Uterus (tissue), 4 donors: ENCODE measurements around the gene GJB5. TPM values are rescaled to one million over a fixed set of nuclear protein-coding genes. Genes with fewer than 3 reads are reported as not detected.

Source experiments
- DNase-seq, 2 donors: peaks; one replicate each; pipeline ENCODE4 v3.0.0-alpha.2; 2019 to 2020
- H3K27ac ChIP-seq, 2 donors: fragments of 200-600 bp; sonication (generic); 1 replicate in 1 of 2; 2 replicates in 1 of 2; pipeline ENCODE4 v1.5.1; 2016 to 2018
- H3K27me3 ChIP-seq, 2 donors: fragments of 200-600 bp; sonication (generic); one replicate each; pipeline ENCODE4 v1.5.1; 2018 to 2019; ENCODE audit warnings: control low read depth in 1 of 2
- H3K36me3 ChIP-seq, 2 donors: fragments of 200-600 bp; sonication (generic); one replicate each; pipeline ENCODE4 v1.5.1; 2019; ENCODE audit warnings: control low read depth in 1 of 2
- H3K4me1 ChIP-seq, 2 donors: fragments of 200-600 bp; sonication (generic); one replicate each; pipeline ENCODE4 v1.5.1; 2018 to 2019; ENCODE audit warnings: control low read depth in 1 of 2
- H3K4me3 ChIP-seq, 2 donors: fragments of 200-600 bp; sonication (generic); 1 replicate in 1 of 2; 2 replicates in 1 of 2; pipeline ENCODE4 v1.5.1; 2018 to 2019; ENCODE audit warnings: mild to moderate bottlenecking in 1 of 2
- H3K9me3 ChIP-seq, 2 donors: fragments of 200-600 bp; sonication (generic); one replicate each; pipeline ENCODE4 v1.5.1; 2019; ENCODE audit warnings: control low read depth in 1 of 2
- CTCF ChIP-seq, 4 experiments: fragments of 200-600 bp in 2 of 4; fragments of 450-650 bp in 2 of 4; sonication (generic) in 2 of 4; IDR thresholded peaks; one replicate each; pipeline ENCODE4 v1.5.1; 2016 to 2019; ENCODE audit warnings: antibody characterized with exemption in 4 of 4, mild to moderate bottlenecking in 2 of 4, moderate library complexity in 1 of 4
- POLR2A ChIP-seq, 2 donors: fragments of 450-650 bp; IDR thresholded peaks; one replicate each; pipeline ENCODE4 v1.6.1; 2016; ENCODE audit warnings: antibody characterized with exemption in 2 of 2, mild to moderate bottlenecking in 1 of 2, moderate library complexity in 1 of 2
- intact Hi-C: fragments of 100-400 bp; cut with DNase I; formaldehyde crosslinking; loops from one replicate; pipeline ENCODE4 v1.15.1; 2023; ENCODE audit warnings: low total_unique reads
- total RNA-seq, 4 donors: library from RNA; depleted of rRNA in 3 of 4; stranded (reverse); fragments of >200 nt in 3 of 4; gene quantifications; one replicate each; pipeline versions ENCODE4 v1.1.0 to v1.2.4, GENCODE V29; 2014 to 2023
- donor health status: DM: yes; HTN: yes; CAD: no.

GJB5 gene
- total RNA-seq, 4 donors from 2014 or later, result 0.41 TPM; not detected in 3

- Histone ChIP-seq H3K36me3 (no peaks in the 10 kb centered on the region), H3K27me3 (no peaks in the 10 kb centered on the region), H3K4me1 (no peaks in the 10 kb centered on the region), H3K27ac (no peak overlapping the region), H3K9me3 (no peaks in the 10 kb centered on the region), H3K4me3 (no peak overlapping the region)
- TF ChIP-seq POLR2A (IDR thresholded peaks at IDR 0.05) (no peak), CTCF (IDR thresholded peaks at IDR 0.05) (no peak)
- no peak for DNase-seq
- intact Hi-C loops, result no loop called here
Measured at GRCh38 chr1:34745666-34746065, 9.2 kb upstream of the GJB5 start.

- no peak overlapping the region for H3K27ac ChIP-seq
- no peak for DNase-seq
- no peak overlapping the region for H3K4me3 ChIP-seq
- H3K4me1 ChIP-seq, result no peaks in the 10 kb centered on the region
- intact Hi-C loops, result no loop called here
- TF ChIP-seq POLR2A (IDR thresholded peaks at IDR 0.05) (no peak), CTCF (IDR thresholded peaks at IDR 0.05) (no peak)
- no peaks in the 10 kb centered on the region for H3K27me3 ChIP-seq
- no peaks in the 10 kb centered on the region for H3K9me3 ChIP-seq
- H3K36me3 ChIP-seq, result no peaks in the 10 kb centered on the region
Measured at GRCh38 chr1:34746101-34746500, 8.7 kb upstream of the GJB5 start.

- no peak for DNase-seq
- H3K27ac ChIP-seq, result no peak overlapping the region
- H3K9me3 ChIP-seq, result no peaks in the 10 kb centered on the region
- intact Hi-C loops, result no loop called here
- H3K4me1 ChIP-seq, result no peaks in the 10 kb centered on the region
- no peak overlapping the region for H3K4me3 ChIP-seq
- TF ChIP-seq POLR2A (IDR thresholded peaks at IDR 0.05) (no peak), CTCF (IDR thresholded peaks at IDR 0.05) (no peak)
- H3K36me3 ChIP-seq, result no peaks in the 10 kb centered on the region
- no peaks in the 10 kb centered on the region for H3K27me3 ChIP-seq
Measured at GRCh38 chr1:34746785-34747637, 7.8 kb upstream of the GJB5 start.

- no peak for TF ChIP-seq CTCF (IDR thresholded peaks at IDR 0.05)
- no peak for TF ChIP-seq POLR2A (IDR thresholded peaks at IDR 0.05)
- DNase-seq, result no peak
- no peak overlapping the region for H3K4me3 ChIP-seq
- H3K27ac ChIP-seq, result no peak overlapping the region
- H3K27me3 ChIP-seq, result no peaks in the 10 kb centered on the region
- H3K4me1 ChIP-seq, result no peaks in the 10 kb centered on the region
- intact Hi-C loops, result no loop called here
- H3K36me3 ChIP-seq, result no peaks in the 10 kb centered on the region
- H3K9me3 ChIP-seq, result no peaks in the 10 kb centered on the region
Measured at GRCh38 chr1:34747638-34747941, 7.3 kb upstream of the GJB5 start.

GRCh38 chr1:34749992-34750391, 4.9 kb upstream of the GJB5 start:
- Histone ChIP-seq H3K36me3 (no peaks in the 10 kb centered on the region), H3K4me1 (no peaks in the 10 kb centered on the region), H3K27me3 (no peaks in the 10 kb centered on the region), H3K27ac (no peak overlapping the region), H3K9me3 (no peaks in the 10 kb centered on the region), H3K4me3 (no peak overlapping the region)
- DNase-seq, result no peak
- TF ChIP-seq CTCF (IDR thresholded peaks at IDR 0.05) (no peak), POLR2A (IDR thresholded peaks at IDR 0.05) (no peak)
- intact Hi-C loops, result no loop called here
